Uterus (tissue), 4 donors: ENCODE results near the gene PITPNM3. TPM values are rescaled to one million over a fixed set of nuclear protein-coding genes. Genes with fewer than 3 reads are reported as not detected.
A peak's percentile ranks its signal among the peaks of the same experiment; 100 is the strongest.

Experiments
- DNase-seq, 2 donors: peaks; one replicate each; pipeline ENCODE4 v3.0.0-alpha.2; 2019 to 2020
- H3K27ac ChIP-seq, 2 donors: fragments of 200-600 bp; sonication (generic); 1 replicate in 1 of 2; 2 replicates in 1 of 2; pipeline ENCODE4 v1.5.1; 2016 to 2018
- H3K27me3 ChIP-seq, 2 donors: fragments of 200-600 bp; sonication (generic); one replicate each; pipeline ENCODE4 v1.5.1; 2018 to 2019; ENCODE audit warnings: control low read depth in 1 of 2
- H3K36me3 ChIP-seq, 2 donors: fragments of 200-600 bp; sonication (generic); one replicate each; pipeline ENCODE4 v1.5.1; 2019; ENCODE audit warnings: control low read depth in 1 of 2
- H3K4me1 ChIP-seq, 2 donors: fragments of 200-600 bp; sonication (generic); one replicate each; pipeline ENCODE4 v1.5.1; 2018 to 2019; ENCODE audit warnings: control low read depth in 1 of 2
- H3K4me3 ChIP-seq, 2 donors: fragments of 200-600 bp; sonication (generic); 1 replicate in 1 of 2; 2 replicates in 1 of 2; pipeline ENCODE4 v1.5.1; 2018 to 2019; ENCODE audit warnings: mild to moderate bottlenecking in 1 of 2
- H3K9me3 ChIP-seq, 2 donors: fragments of 200-600 bp; sonication (generic); one replicate each; pipeline ENCODE4 v1.5.1; 2019; ENCODE audit warnings: control low read depth in 1 of 2
- POLR2A ChIP-seq, 2 donors: fragments of 450-650 bp; IDR thresholded peaks; one replicate each; pipeline ENCODE4 v1.6.1; 2016; ENCODE audit warnings: antibody characterized with exemption in 2 of 2, mild to moderate bottlenecking in 1 of 2, moderate library complexity in 1 of 2
- intact Hi-C: fragments of 100-400 bp; cut with DNase I; formaldehyde crosslinking; loops from one replicate; pipeline ENCODE4 v1.15.1; 2023; ENCODE audit warnings: low total_unique reads
- total RNA-seq, 4 donors: library from RNA; depleted of rRNA in 3 of 4; stranded (reverse); fragments of >200 nt in 3 of 4; gene quantifications; one replicate each; pipeline versions ENCODE4 v1.1.0 to v1.2.4, GENCODE V29; 2014 to 2023
- TF ChIP-seq, protein P1 (sequence below), 4 experiments: fragments of 200-600 bp in 2 of 4; fragments of 450-650 bp in 2 of 4; sonication (generic) in 2 of 4; IDR thresholded peaks; one replicate each; pipeline ENCODE4 v1.5.1; 2016 to 2019; ENCODE audit warnings: antibody characterized with exemption in 4 of 4, mild to moderate bottlenecking in 2 of 4, moderate library complexity in 1 of 4
- donor health status: DM: yes; HTN: yes; CAD: no.

Gene PITPNM3
- total RNA-seq, 4 donors from 2014 or later, result 0.59 to 9.3 (median 6.1) TPM

GRCh38 chr17:6557040-6557438 is 684 bp upstream of the PITPNM3 start:
- H3K27ac ChIP-seq, result no peak overlapping the region
- DNase-seq, result no peak
- H3K36me3 ChIP-seq, result no peaks in the 10 kb centered on the region
- intact Hi-C loops, result no loop called here
- peaks cover 3 to 5% of the 10 kb centered on the region in 2 donors for H3K27me3 ChIP-seq
- TF ChIP-seq, protein P1, sequence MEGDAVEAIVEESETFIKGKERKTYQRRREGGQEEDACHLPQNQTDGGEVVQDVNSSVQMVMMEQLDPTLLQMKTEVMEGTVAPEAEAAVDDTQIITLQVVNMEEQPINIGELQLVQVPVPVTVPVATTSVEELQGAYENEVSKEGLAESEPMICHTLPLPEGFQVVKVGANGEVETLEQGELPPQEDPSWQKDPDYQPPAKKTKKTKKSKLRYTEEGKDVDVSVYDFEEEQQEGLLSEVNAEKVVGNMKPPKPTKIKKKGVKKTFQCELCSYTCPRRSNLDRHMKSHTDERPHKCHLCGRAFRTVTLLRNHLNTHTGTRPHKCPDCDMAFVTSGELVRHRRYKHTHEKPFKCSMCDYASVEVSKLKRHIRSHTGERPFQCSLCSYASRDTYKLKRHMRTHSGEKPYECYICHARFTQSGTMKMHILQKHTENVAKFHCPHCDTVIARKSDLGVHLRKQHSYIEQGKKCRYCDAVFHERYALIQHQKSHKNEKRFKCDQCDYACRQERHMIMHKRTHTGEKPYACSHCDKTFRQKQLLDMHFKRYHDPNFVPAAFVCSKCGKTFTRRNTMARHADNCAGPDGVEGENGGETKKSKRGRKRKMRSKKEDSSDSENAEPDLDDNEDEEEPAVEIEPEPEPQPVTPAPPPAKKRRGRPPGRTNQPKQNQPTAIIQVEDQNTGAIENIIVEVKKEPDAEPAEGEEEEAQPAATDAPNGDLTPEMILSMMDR (IDR thresholded peaks at IDR 0.05), result no peak
- TF ChIP-seq POLR2A (IDR thresholded peaks at IDR 0.05), result no peak
- H3K4me3 ChIP-seq, result peak overlapping the region in 1 of 2 donors; percentile 62
- H3K9me3 ChIP-seq, result no peaks in the 10 kb centered on the region
- H3K4me1 ChIP-seq, result peaks cover 0 to 6% of the 10 kb centered on the region in 2 donors

GRCh38 chr17:6555331-6556120 is 829 bp downstream of the PITPNM3 start:
- DNase-seq, result no peak
- intact Hi-C loops, result no loop called here
- no peaks in the 10 kb centered on the region for H3K9me3 ChIP-seq
- TF ChIP-seq, protein P1 (IDR thresholded peaks at IDR 0.05), result no peak
- peak in 1 of 2 donors; percentile 17 for TF ChIP-seq POLR2A (IDR thresholded peaks at IDR 0.05)
- peaks cover 3 to 5% of the 10 kb centered on the region in 2 donors for H3K27me3 ChIP-seq
- H3K4me3 ChIP-seq, result peak overlapping the region; percentile 10 to 62
- H3K36me3 ChIP-seq, result no peaks in the 10 kb centered on the region
- H3K27ac ChIP-seq, result peak overlapping the region in 1 of 2 donors; percentile 31
- H3K4me1 ChIP-seq, result peaks cover 0 to 6% of the 10 kb centered on the region in 2 donors

GRCh38 chr17:6554871-6555330 is 1.5 kb downstream of the PITPNM3 start:
- no peak overlapping the region for H3K27ac ChIP-seq
- no peak for TF ChIP-seq POLR2A (IDR thresholded peaks at IDR 0.05)
- TF ChIP-seq, protein P1 (IDR thresholded peaks at IDR 0.05), result no peak
- no peak for DNase-seq
- H3K4me1 ChIP-seq, result peaks cover 0 to 6% of the 10 kb centered on the region in 2 donors
- peaks cover 3 to 5% of the 10 kb centered on the region in 2 donors for H3K27me3 ChIP-seq
- H3K4me3 ChIP-seq, result peak overlapping the region in 1 of 2 donors; percentile 62
- intact Hi-C loops, result no loop called here
- H3K36me3 ChIP-seq, result no peaks in the 10 kb centered on the region
- H3K9me3 ChIP-seq, result no peaks in the 10 kb centered on the region

GRCh38 chr17:6554342-6554741 is 2.0 kb downstream of the PITPNM3 start:
- TF ChIP-seq POLR2A (IDR thresholded peaks at IDR 0.05), result no peak
- TF ChIP-seq, protein P1 (IDR thresholded peaks at IDR 0.05), result no peak
- intact Hi-C loops, result no loop called here
- no peak overlapping the region for H3K27ac ChIP-seq
- H3K9me3 ChIP-seq, result no peaks in the 10 kb centered on the region
- H3K4me1 ChIP-seq, result peaks cover 0 to 6% of the 10 kb centered on the region in 2 donors
- H3K36me3 ChIP-seq, result no peaks in the 10 kb centered on the region
- H3K4me3 ChIP-seq, result no peak overlapping the region
- DNase-seq, result no peak
- H3K27me3 ChIP-seq, result peaks cover 3 to 5% of the 10 kb centered on the region in 2 donors

DNA sequence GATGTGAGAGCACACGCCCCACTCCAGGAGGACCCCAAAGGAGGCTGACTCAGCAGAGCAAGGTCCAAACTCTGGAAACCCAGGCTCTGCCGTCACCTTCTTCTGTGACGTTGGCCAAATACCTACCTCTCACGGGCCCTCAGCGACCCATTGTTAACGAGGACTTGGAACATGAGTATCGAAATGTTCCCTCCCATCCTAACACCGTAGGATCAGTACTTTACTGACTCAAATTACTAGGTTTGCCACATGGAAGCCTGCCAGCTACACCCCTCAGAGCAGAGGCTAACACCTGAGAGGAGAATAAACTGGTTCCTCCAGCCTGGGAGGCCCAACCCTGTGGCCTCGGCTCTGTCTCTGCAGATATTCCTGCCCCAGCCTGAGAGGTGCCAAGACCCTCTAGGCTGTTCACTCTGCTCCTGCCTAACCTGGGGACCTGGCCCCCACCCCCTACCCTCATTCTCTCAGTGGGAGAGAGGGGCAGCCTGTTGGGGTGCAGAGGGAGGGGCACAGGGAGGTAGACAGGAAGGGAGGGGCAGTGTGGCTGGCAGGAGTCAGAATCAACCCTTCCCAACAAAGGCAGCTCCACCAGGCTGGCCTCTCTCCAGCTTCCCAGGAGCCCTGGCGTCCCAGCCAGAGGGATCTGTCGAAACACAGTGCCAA is 4.4 kb downstream of the PITPNM3 start:
- H3K9me3 ChIP-seq, result no peaks in the 10 kb centered on the region
- H3K27me3 ChIP-seq, result peaks cover 3 to 5% of the 10 kb centered on the region in 2 donors
- intact Hi-C loops, result no loop called here
- H3K4me3 ChIP-seq, result no peak overlapping the region
- TF ChIP-seq, protein P1 (IDR thresholded peaks at IDR 0.05), result no peak
- no peak for TF ChIP-seq POLR2A (IDR thresholded peaks at IDR 0.05)
- peak in 1 of 2 donors; percentile 26 for DNase-seq
- no peaks in the 10 kb centered on the region for H3K36me3 ChIP-seq
- peaks cover 0 to 6% of the 10 kb centered on the region in 2 donors for H3K4me1 ChIP-seq
- H3K27ac ChIP-seq, result peak overlapping the region in 1 of 2 donors; percentile 25
